ENCODE data around the gene ACOT7.

The ACOT7 gene

DNA sequence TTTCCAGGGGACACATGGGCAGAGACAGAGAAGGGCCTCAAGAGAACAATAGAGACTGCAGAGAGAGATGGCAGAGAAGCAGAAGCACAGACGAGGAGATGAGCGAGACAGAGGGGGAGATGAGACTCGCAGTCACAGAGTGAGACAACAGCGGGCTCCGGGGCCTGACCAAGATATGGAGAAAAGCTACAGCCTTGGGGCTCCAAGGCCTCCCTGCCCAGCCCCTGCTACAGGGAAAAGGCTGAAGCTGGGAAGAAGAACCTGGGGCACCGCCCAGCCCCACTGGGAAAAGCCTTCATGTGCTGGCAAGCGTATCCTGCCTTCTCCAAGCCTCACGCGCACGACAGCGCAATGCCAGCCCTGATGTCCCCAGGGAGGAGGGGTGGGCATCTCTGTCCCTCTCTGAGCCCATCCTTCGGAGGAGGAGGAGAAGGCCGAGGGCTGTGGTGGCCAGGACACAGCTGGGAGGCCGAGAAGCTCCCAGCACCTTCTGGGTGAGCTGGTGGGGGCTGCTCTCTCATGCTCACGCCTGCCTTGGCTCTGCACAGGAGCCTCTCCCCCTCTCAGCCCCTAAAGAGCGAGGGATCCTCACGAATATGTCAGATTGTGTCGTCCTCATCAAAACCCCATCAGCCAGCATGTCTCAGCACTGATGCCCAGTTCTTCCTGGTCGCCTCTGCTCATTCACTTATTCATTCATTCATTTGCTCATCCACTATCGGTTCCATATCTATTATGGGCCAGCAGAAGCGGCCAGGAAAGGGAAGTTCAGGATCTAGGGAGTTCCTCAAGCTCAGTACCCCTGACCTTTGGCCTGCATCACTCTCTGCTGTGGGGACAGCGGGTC, 56.6 kb downstream of the ACOT7 start:
- Mint-ChIP-seq H3K4me3 (no peak overlapping the region), H3K36me3 (ENCODE audit: low read depth) (no peaks in the 10 kb centered on the region), H3K9me3 (no peaks in the 10 kb centered on the region), H3K4me1 (ENCODE audit: low read depth) (no peaks in the 10 kb centered on the region), H3K27me3 (ENCODE audit: low read depth) (no peaks in the 10 kb centered on the region), H3K27ac (no peak overlapping the region)

DNA sequence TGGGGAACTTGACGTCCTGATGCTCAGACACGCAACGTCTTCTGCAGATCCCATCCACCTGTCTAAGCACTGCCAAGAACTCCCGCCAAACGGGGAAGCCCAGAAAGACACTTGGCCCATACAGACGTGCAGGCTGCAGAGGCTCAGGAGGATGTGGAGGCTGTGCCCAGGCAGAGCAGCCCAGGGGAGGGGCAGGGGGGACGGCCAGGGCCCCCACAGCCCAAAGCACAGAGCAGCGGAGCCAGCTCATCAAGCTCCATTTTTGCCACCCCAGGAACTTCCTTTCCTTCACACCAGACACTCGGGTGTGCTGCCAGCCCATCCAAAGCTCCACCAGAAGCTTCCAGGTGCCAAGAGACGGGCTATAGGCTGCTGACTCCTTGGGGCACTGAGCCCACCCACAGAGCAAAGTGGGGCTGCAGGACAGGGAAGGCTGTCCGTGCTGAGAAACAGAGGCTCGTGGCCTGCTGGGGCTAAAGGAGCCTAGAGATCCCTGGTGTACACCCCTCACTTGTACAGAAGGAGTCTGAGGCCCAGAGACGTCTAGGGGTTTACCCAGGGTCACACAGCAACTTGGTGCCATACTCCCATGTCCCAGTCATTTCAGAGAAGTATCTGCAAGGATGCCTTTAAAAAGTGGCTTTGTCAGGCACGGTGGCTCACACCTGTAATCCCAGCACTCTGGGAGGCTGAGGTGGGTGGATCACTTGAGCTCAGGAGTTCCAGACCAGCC, 59.1 kb downstream of the ACOT7 start:
- no peaks in the 10 kb centered on the region for H3K27me3 Mint-ChIP-seq (ENCODE audit: low read depth)
- no peaks in the 10 kb centered on the region for H3K4me1 Mint-ChIP-seq (ENCODE audit: low read depth)
- H3K36me3 Mint-ChIP-seq (ENCODE audit: low read depth) = no peaks in the 10 kb centered on the region
- no peak overlapping the region for H3K27ac Mint-ChIP-seq
- H3K4me3 Mint-ChIP-seq = no peak overlapping the region
- H3K9me3 Mint-ChIP-seq = no peaks in the 10 kb centered on the region

DNA sequence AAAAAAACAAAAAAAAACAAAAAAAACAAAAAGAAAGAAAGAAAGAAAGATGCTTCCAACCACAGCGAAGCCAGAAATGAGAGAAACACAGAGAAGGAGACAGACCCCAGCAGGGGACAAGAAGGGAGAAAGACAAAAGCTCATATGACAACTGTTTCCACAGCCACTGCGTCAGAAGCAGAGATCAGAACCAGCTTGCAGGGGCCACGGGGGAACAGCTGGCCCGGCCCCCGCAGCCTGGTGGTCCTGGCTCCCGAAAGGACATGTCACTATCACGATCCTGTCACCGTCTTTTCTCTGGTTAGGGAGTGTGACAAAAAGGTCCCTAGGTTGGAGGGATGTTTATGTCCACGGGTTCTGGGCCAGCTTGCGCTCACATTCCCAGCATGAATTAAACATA, 60.7 kb downstream of the ACOT7 start:
- Mint-ChIP-seq H3K4me3 (no peak overlapping the region), H3K36me3 (ENCODE audit: low read depth) (no peaks in the 10 kb centered on the region), H3K9me3 (no peaks in the 10 kb centered on the region), H3K27me3 (ENCODE audit: low read depth) (no peaks in the 10 kb centered on the region), H3K4me1 (ENCODE audit: low read depth) (no peaks in the 10 kb centered on the region), H3K27ac (no peak overlapping the region)

- Mint-ChIP-seq H3K27me3 (ENCODE audit: low read depth) (no peaks in the 10 kb centered on the region), H3K9me3 (no peaks in the 10 kb centered on the region)
Measured at GRCh38 chr1:6331543-6332273, 61.9 kb downstream of the ACOT7 start.

DNA sequence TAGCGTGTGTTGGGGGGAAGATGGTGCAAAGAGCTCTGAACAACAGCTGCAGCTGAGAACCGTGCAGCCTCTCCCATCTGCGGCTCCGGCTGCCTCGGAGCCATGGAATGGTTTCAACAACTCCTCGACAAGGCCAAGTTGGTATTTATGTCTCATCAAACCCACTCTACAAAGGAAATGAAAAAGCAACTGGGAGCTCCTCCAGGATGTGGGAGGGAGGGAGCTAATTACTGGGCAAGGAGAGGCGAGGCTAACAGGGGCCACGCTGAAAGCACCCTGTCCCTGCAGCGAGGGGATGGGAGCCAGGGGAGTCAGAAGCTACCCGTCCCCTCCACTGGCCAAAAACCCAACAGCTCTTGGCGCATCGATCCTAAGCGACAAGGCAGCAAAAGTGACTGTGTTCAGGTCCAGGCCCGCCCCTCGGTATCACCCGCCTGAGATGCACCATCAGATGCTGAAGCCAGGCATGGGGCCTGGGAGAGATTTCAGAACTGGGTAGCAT, 63.1 kb downstream of the ACOT7 start:
- peaks cover 3% of the 10 kb centered on the region for H3K36me3 Mint-ChIP-seq (ENCODE audit: low read depth)
- no peak overlapping the region for H3K27ac Mint-ChIP-seq
- H3K4me3 Mint-ChIP-seq = no peak overlapping the region
- no peaks in the 10 kb centered on the region for H3K27me3 Mint-ChIP-seq (ENCODE audit: low read depth)
- H3K9me3 Mint-ChIP-seq = no peaks in the 10 kb centered on the region
- H3K4me1 Mint-ChIP-seq (ENCODE audit: low read depth) = no peaks in the 10 kb centered on the region

More at GRCh38 chr1:6331543-6332273, 61.9 kb downstream of the ACOT7 start:
- no peak overlapping the region for H3K4me3 Mint-ChIP-seq
- H3K36me3 Mint-ChIP-seq (ENCODE audit: low read depth) = no peaks in the 10 kb centered on the region
- no peaks in the 10 kb centered on the region for H3K4me1 Mint-ChIP-seq (ENCODE audit: low read depth)
- H3K27ac Mint-ChIP-seq = no peak overlapping the region

DNA sequence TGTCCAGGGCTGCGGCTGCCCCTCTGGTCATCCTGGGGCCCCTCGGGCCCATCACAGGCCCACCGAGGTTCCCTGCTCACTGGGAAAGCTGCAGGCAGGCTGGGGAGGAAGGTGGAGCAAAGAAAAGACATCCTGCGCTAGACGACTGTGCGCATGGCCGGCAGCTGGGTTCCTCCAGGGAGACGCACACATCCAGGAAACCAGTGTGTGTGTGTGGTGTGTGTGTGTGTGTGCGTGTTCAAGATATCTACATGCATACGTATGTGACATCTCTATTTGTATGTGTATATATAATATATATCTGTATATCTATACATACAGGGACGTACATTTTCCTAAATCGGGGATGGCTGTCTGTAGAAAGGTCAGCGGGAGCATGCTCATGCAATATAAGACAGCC, 63.7 kb downstream of the ACOT7 start:
- no peaks in the 10 kb centered on the region for H3K9me3 Mint-ChIP-seq
- no peak overlapping the region for H3K4me3 Mint-ChIP-seq
- H3K4me1 Mint-ChIP-seq (ENCODE audit: low read depth) = no peaks in the 10 kb centered on the region
- no peak overlapping the region for H3K27ac Mint-ChIP-seq
- peaks cover 4% of the 10 kb centered on the region for H3K36me3 Mint-ChIP-seq (ENCODE audit: low read depth)
- H3K27me3 Mint-ChIP-seq (ENCODE audit: low read depth) = no peaks in the 10 kb centered on the region

DNA sequence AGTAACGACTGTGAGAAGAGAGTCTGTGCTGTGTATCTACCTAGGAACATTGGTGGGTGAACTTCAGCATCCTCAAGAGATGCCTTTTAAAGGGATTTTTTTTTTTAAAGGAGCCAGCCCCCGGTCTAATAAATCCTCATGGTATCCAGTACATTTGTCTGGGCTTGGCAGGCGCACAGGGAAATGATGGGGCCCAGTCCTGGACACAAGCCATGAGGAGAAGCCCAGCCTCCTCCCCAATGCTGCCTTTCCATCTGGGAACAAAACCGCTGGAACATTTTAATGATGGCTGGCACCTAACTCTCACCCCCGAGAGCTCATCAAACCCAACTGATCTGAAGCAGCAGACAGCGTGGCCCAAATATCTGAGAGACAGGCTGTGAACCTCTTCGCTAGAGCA, 64.2 kb downstream of the ACOT7 start:
- Mint-ChIP-seq H3K27me3 (ENCODE audit: low read depth) (no peaks in the 10 kb centered on the region), H3K36me3 (ENCODE audit: low read depth) (peaks cover 4% of the 10 kb centered on the region)

GRCh38 chr1:6328696-6329095, 64.9 kb downstream of the ACOT7 start:
- no peaks in the 10 kb centered on the region for H3K9me3 Mint-ChIP-seq
- H3K4me3 Mint-ChIP-seq = no peak overlapping the region
- H3K36me3 Mint-ChIP-seq (ENCODE audit: low read depth) = peaks cover 4% of the 10 kb centered on the region
- H3K27ac Mint-ChIP-seq = no peak overlapping the region
- no peaks in the 10 kb centered on the region for H3K4me1 Mint-ChIP-seq (ENCODE audit: low read depth)
- no peaks in the 10 kb centered on the region for H3K27me3 Mint-ChIP-seq (ENCODE audit: low read depth)

More for the DNA sequence above, 64.2 kb downstream of the ACOT7 start:
- Mint-ChIP-seq H3K4me3 (no peak overlapping the region), H3K4me1 (ENCODE audit: low read depth) (no peaks in the 10 kb centered on the region), H3K9me3 (no peaks in the 10 kb centered on the region), H3K27ac (no peak overlapping the region)

GRCh38 chr1:6328091-6328490, 65.5 kb downstream of the ACOT7 start:
- H3K27ac Mint-ChIP-seq = no peak overlapping the region
- no peaks in the 10 kb centered on the region for H3K4me1 Mint-ChIP-seq (ENCODE audit: low read depth)
- H3K27me3 Mint-ChIP-seq (ENCODE audit: low read depth) = no peaks in the 10 kb centered on the region
- peaks cover 4% of the 10 kb centered on the region for H3K36me3 Mint-ChIP-seq (ENCODE audit: low read depth)
- H3K9me3 Mint-ChIP-seq = no peaks in the 10 kb centered on the region
- no peak overlapping the region for H3K4me3 Mint-ChIP-seq

DNA sequence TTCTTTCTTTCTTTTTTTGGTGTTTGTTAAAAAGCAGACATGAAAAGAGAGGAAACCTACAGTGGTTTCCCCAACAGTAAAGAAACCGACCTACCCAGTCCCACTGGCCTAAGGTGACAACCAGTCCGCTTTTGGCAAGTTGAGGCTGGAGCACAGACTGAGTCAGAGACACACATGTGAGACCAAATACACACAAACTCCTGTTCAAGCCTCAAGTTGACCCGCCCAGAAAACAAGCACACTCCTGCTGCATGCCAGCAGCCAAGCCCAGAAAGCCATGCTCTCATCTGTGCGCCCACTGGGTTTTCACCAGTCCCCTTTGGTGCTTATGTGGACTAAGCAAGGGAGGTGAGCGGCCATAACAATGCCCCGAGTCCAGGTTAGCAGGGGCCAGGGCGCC, 68.1 kb downstream of the ACOT7 start:
- Mint-ChIP-seq H3K36me3 (ENCODE audit: low read depth) (peaks cover 4% of the 10 kb centered on the region), H3K27ac (no peak overlapping the region), H3K27me3 (ENCODE audit: low read depth) (no peaks in the 10 kb centered on the region), H3K4me1 (ENCODE audit: low read depth) (no peaks in the 10 kb centered on the region), H3K9me3 (no peaks in the 10 kb centered on the region), H3K4me3 (no peak overlapping the region)

- H3K27me3 Mint-ChIP-seq (ENCODE audit: low read depth) = no peaks in the 10 kb centered on the region
- H3K9me3 Mint-ChIP-seq = no peaks in the 10 kb centered on the region
- no peak overlapping the region for H3K4me3 Mint-ChIP-seq
- H3K27ac Mint-ChIP-seq = no peak overlapping the region
- no peaks in the 10 kb centered on the region for H3K4me1 Mint-ChIP-seq (ENCODE audit: low read depth)
- peaks cover 4% of the 10 kb centered on the region for H3K36me3 Mint-ChIP-seq (ENCODE audit: low read depth)
Measured at GRCh38 chr1:6322161-6322560, 71.4 kb downstream of the ACOT7 start.

DNA sequence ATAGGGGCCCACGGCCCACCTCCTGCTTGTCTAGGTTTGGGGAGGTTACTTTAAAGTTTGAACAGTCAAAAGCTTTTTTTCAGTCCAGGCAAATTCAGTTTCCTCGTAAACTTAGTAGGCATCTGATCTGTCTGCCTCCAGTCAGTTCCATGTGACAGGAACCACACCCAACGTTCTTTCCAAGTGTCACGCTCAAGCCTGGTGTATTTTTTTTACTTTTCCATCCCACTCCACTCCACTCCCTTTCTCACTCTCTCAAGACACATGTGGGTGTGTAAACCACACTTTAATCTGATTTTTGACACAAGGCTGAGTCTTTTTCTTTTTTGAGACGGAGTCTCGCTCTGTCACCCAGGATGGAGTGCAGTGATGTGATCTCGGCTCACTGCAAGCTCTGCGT, 72.4 kb downstream of the ACOT7 start:
- Mint-ChIP-seq H3K4me3 (no peak overlapping the region), H3K9me3 (no peaks in the 10 kb centered on the region), H3K4me1 (ENCODE audit: low read depth) (no peaks in the 10 kb centered on the region), H3K36me3 (ENCODE audit: low read depth) (peaks cover 4% of the 10 kb centered on the region), H3K27me3 (ENCODE audit: low read depth) (no peaks in the 10 kb centered on the region), H3K27ac (no peak overlapping the region)

GRCh38 chr1:6317098-6317760, 76.3 kb downstream of the ACOT7 start:
- Mint-ChIP-seq H3K27me3 (ENCODE audit: low read depth) (no peaks in the 10 kb centered on the region), H3K36me3 (ENCODE audit: low read depth) (peaks cover 2% of the 10 kb centered on the region), H3K4me3 (no peak overlapping the region), H3K9me3 (no peaks in the 10 kb centered on the region), H3K4me1 (ENCODE audit: low read depth) (no peaks in the 10 kb centered on the region), H3K27ac (no peak overlapping the region)
